ENCODE data around the gene WFDC2.

Gene WFDC2

DNA sequence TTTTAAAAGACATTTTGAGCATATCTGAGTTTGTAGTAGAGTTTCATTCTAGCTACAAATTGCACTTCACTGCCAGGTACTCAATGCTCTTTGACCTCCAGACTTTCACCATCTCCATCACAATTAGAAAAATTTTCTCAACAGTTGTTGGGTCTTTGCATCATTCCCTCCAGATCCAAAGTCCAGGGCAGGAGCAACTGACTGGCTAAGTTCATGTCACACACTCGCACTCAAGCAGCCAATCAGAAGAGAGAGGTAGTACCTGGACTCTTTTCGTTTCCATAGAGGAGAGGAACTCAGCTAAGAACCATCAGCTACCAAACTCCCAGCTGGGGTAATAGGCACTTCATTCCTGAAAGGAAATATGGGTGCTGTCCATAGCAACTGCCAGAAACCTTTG is 36.8 kb downstream of the WFDC2 start:
- no peak overlapping the region for H2AFZ ChIP-seq (ENCODE audit: low read depth, low read length)
- peaks cover 12% of the 10 kb centered on the region for H3K27me3 ChIP-seq (ENCODE audit: insufficient read depth, low read length, poor library complexity)
- no peak for DNase-seq
- no peaks in the 10 kb centered on the region for H3K4me1 ChIP-seq (ENCODE audit: insufficient read depth, low read length)
- no peaks in the 10 kb centered on the region for H3K36me3 ChIP-seq (ENCODE audit: insufficient read depth, low read length)
- no peaks in the 10 kb centered on the region; the same call in 1 of the 2 replicates for H4K20me1 ChIP-seq (ENCODE audit: insufficient read depth, low read length)
- H3K4me2 ChIP-seq (ENCODE audit: insufficient read depth, low read length) = no peak overlapping the region
- no peak overlapping the region for H3K4me3 ChIP-seq (ENCODE audit: low read depth in 1 of 2, low read length in 2 of 2)
- H3K9ac ChIP-seq (ENCODE audit: low read depth, low read length) = no peak overlapping the region
- no peak overlapping the region for H3K27ac ChIP-seq (ENCODE audit: low read length)
- TF ChIP-seq EZH2 (IDR thresholded peaks at IDR 0.05; ENCODE audit: borderline replicate concordance, low read depth, low read length, severe bottlenecking) = no peak
- TF ChIP-seq, protein P1, sequence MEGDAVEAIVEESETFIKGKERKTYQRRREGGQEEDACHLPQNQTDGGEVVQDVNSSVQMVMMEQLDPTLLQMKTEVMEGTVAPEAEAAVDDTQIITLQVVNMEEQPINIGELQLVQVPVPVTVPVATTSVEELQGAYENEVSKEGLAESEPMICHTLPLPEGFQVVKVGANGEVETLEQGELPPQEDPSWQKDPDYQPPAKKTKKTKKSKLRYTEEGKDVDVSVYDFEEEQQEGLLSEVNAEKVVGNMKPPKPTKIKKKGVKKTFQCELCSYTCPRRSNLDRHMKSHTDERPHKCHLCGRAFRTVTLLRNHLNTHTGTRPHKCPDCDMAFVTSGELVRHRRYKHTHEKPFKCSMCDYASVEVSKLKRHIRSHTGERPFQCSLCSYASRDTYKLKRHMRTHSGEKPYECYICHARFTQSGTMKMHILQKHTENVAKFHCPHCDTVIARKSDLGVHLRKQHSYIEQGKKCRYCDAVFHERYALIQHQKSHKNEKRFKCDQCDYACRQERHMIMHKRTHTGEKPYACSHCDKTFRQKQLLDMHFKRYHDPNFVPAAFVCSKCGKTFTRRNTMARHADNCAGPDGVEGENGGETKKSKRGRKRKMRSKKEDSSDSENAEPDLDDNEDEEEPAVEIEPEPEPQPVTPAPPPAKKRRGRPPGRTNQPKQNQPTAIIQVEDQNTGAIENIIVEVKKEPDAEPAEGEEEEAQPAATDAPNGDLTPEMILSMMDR (IDR thresholded peaks at IDR 0.05; ENCODE audit: borderline replicate concordance, extremely low read depth, low read length, poor library complexity, severe bottlenecking) = no peak
- no peak for ATAC-seq (ENCODE audit: insufficient read depth, low read depth)
- H3K9me3 ChIP-seq (ENCODE audit: insufficient read depth, low read length, severe bottlenecking) = no peaks in the 10 kb centered on the region
- no peaks in the 10 kb centered on the region for H3K79me2 ChIP-seq (ENCODE audit: insufficient read depth, low read length)

DNA sequence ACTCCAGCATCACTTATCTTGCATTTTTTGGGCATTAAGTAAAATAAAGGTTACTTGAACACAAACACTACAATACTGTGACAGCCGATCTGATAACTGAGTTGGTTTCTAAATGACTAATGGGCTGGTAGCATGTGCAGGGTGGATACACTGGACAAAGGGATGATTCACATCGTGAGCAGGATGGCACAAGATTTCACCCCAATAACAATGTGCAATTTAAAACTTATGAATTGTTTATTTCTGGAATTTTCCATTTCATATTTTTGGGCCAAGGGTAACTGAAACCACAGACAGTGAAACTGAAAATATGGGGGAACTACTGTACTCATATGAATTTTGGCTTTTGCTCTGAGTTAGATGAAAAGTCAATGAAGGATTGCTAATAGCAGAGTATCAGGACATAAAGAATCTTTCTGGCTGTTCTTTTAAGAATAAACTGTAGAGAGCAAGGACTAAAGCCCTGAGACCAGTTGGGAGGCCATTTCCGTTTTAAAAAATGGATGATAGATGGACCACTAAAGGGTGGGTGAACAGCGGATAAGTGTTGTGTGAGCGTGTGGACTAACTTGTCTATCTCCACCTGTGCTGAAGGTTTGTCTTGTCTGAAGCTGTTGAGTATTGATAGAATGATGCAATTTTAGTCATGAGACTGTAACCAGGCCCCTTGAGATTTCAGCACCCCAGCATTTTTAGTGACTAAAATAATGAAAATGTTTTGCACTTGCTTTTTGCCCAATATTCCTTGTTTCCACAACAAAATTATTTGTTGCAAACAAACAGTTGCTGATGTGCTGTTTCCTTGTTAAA is 37.7 kb downstream of the WFDC2 start:
- ATAC-seq (ENCODE audit: insufficient read depth, low read depth) (no peak), DNase-seq (no peak)
- Histone ChIP-seq H3K27me3 (ENCODE audit: insufficient read depth, low read length, poor library complexity) (peaks cover 11% of the 10 kb centered on the region), H3K4me1 (ENCODE audit: insufficient read depth, low read length) (no peaks in the 10 kb centered on the region), H3K4me2 (ENCODE audit: insufficient read depth, low read length) (no peak overlapping the region), H3K79me2 (ENCODE audit: insufficient read depth, low read length) (no peaks in the 10 kb centered on the region), H3K4me3 (ENCODE audit: low read depth in 1 of 2, low read length in 2 of 2) (no peak overlapping the region), H3K36me3 (ENCODE audit: insufficient read depth, low read length) (no peaks in the 10 kb centered on the region), H2AFZ (ENCODE audit: low read depth, low read length) (no peak overlapping the region), H4K20me1 (ENCODE audit: insufficient read depth, low read length) (no peaks in the 10 kb centered on the region; the same call in 1 of the 2 replicates), H3K27ac (ENCODE audit: low read length) (no peak overlapping the region), H3K9me3 (ENCODE audit: insufficient read depth, low read length, severe bottlenecking) (no peaks in the 10 kb centered on the region), H3K9ac (ENCODE audit: low read depth, low read length) (no peak overlapping the region)
- TF ChIP-seq EZH2 (IDR thresholded peaks at IDR 0.05; ENCODE audit: borderline replicate concordance, low read depth, low read length, severe bottlenecking) = no peak
- TF ChIP-seq, protein P1 (IDR thresholded peaks at IDR 0.05; ENCODE audit: borderline replicate concordance, extremely low read depth, low read length, poor library complexity, severe bottlenecking) = no peak

- no peak overlapping the region for H3K4me2 ChIP-seq (ENCODE audit: insufficient read depth, low read length)
Measured at GRCh38 chr20:45508068-45508886, 38.7 kb downstream of the WFDC2 start.

More at GRCh38 chr20:45508068-45508886, 38.7 kb downstream of the WFDC2 start:
- Histone ChIP-seq H3K36me3 (ENCODE audit: insufficient read depth, low read length) (no peaks in the 10 kb centered on the region), H3K9ac (ENCODE audit: low read depth, low read length) (no peak overlapping the region), H3K27ac (ENCODE audit: low read length) (no peak overlapping the region), H3K27me3 (ENCODE audit: insufficient read depth, low read length, poor library complexity) (peaks cover 10% of the 10 kb centered on the region), H3K9me3 (ENCODE audit: insufficient read depth, low read length, severe bottlenecking) (no peaks in the 10 kb centered on the region), H4K20me1 (ENCODE audit: insufficient read depth, low read length) (no peaks in the 10 kb centered on the region; the same call in 1 of the 2 replicates), H3K4me1 (ENCODE audit: insufficient read depth, low read length) (no peaks in the 10 kb centered on the region), H2AFZ (ENCODE audit: low read depth, low read length) (no peak overlapping the region), H3K79me2 (ENCODE audit: insufficient read depth, low read length) (no peaks in the 10 kb centered on the region), H3K4me3 (ENCODE audit: low read depth in 1 of 2, low read length in 2 of 2) (no peak overlapping the region)
- ATAC-seq (ENCODE audit: insufficient read depth, low read depth) (no peak), DNase-seq (no peak)
- no peak for TF ChIP-seq EZH2 (IDR thresholded peaks at IDR 0.05; ENCODE audit: borderline replicate concordance, low read depth, low read length, severe bottlenecking)
- TF ChIP-seq, protein P1 (IDR thresholded peaks at IDR 0.05; ENCODE audit: borderline replicate concordance, extremely low read depth, low read length, poor library complexity, severe bottlenecking) = no peak

Data from DND-41 (cell line).